OCI-LY1 (cell line): Measurements from ENCODE around the gene PHKB.
"Not testable (repeated sequence)": the region's sequence is repeated elsewhere in the genome, so short reads cannot be mapped to it uniquely, and the experiment has no call there.

Experiments used
- EZH2 ChIP-seq: fragments of 200-600 bp; sonication (generic), shearing (Covaris generic); IDR thresholded peaks from 2 replicates; pipeline ENCODE4 v1.8.0; 2017; ENCODE audit warnings: borderline replicate concordance, mixed run types, mild to moderate bottlenecking, antibody characterized with exemption, low read length, moderate library complexity, mixed read lengths
- TF ChIP-seq, protein P1 (sequence below): fragments of 200-600 bp; sonication (generic), shearing (Covaris generic); IDR thresholded peaks from 2 replicates; pipeline ENCODE4 v1.5.1; 2017; ENCODE audit warnings: mild to moderate bottlenecking, antibody characterized with exemption, low read length, moderate library complexity, mixed read lengths

DNA sequence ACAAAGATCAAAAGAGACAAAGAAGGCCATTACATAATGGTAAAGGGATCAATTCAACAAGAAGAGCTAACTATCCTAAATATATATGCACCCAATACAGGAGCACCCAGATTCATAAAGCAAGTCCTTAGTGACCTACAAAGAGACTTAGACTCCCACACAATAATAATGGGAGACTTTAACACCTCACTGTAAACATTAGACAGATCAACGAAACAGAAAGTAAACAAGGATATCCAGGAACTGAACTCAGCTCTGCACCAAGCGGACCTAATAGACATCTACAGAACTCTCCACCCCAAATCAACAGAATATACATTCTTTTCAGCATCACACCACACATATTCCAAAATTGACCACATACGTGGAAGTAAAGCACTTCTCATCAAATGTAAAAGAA, 21.1 kb upstream of the PHKB start:
- TF ChIP-seq, protein P1, sequence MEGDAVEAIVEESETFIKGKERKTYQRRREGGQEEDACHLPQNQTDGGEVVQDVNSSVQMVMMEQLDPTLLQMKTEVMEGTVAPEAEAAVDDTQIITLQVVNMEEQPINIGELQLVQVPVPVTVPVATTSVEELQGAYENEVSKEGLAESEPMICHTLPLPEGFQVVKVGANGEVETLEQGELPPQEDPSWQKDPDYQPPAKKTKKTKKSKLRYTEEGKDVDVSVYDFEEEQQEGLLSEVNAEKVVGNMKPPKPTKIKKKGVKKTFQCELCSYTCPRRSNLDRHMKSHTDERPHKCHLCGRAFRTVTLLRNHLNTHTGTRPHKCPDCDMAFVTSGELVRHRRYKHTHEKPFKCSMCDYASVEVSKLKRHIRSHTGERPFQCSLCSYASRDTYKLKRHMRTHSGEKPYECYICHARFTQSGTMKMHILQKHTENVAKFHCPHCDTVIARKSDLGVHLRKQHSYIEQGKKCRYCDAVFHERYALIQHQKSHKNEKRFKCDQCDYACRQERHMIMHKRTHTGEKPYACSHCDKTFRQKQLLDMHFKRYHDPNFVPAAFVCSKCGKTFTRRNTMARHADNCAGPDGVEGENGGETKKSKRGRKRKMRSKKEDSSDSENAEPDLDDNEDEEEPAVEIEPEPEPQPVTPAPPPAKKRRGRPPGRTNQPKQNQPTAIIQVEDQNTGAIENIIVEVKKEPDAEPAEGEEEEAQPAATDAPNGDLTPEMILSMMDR = not testable (repeated sequence)
- TF ChIP-seq EZH2 = not testable (repeated sequence)
